ENCODE measurements around the gene USP32.

Gene USP32

GRCh38 chr17:60392845-60393702 lies 1.1 kb upstream of the USP32 start:
- TF ChIP-seq CTCF (IDR thresholded peaks at IDR 0.05; ENCODE audit: extremely low read depth, insufficient read depth, missing control alignments): no peak
- peak; percentile 31 for DNase-seq (ENCODE audit: low spot score)
- in situ Hi-C loops (cut with MboI; ENCODE audit: low pct_unique_long_range_greater_than_20kb, low sequenced_read_pairs, unreplicated experiment): no loop called here

- in situ Hi-C loops (cut with MboI; ENCODE audit: low pct_unique_long_range_greater_than_20kb, low sequenced_read_pairs, unreplicated experiment): no loop called here
- DNase-seq (ENCODE audit: low spot score): no peak
- TF ChIP-seq CTCF (IDR thresholded peaks at IDR 0.05; ENCODE audit: extremely low read depth, insufficient read depth, missing control alignments): no peak
Observed at GRCh38 chr17:60391471-60392041, 377 bp downstream of the USP32 start.

- TF ChIP-seq CTCF (IDR thresholded peaks at IDR 0.05; ENCODE audit: extremely low read depth, insufficient read depth, missing control alignments): no peak
- peak; percentile 24 for DNase-seq (ENCODE audit: low spot score)
- in situ Hi-C loops (cut with MboI; ENCODE audit: low pct_unique_long_range_greater_than_20kb, low sequenced_read_pairs, unreplicated experiment): no loop called here
Observed at GRCh38 chr17:60390925-60391470, 935 bp downstream of the USP32 start.

- no peak for TF ChIP-seq CTCF (IDR thresholded peaks at IDR 0.05; ENCODE audit: extremely low read depth, insufficient read depth, missing control alignments)
- in situ Hi-C loops (cut with MboI; ENCODE audit: low pct_unique_long_range_greater_than_20kb, low sequenced_read_pairs, unreplicated experiment): no loop called here
- DNase-seq (ENCODE audit: low spot score): no peak
Observed at GRCh38 chr17:60390186-60390585, 1.7 kb downstream of the USP32 start.

- no peak for TF ChIP-seq CTCF (IDR thresholded peaks at IDR 0.05; ENCODE audit: extremely low read depth, insufficient read depth, missing control alignments)
- DNase-seq (ENCODE audit: low spot score): no peak
- in situ Hi-C loops (cut with MboI; ENCODE audit: low pct_unique_long_range_greater_than_20kb, low sequenced_read_pairs, unreplicated experiment): no loop called here
Observed at GRCh38 chr17:60388742-60389141, 3.2 kb downstream of the USP32 start.

GRCh38 chr17:60387666-60388065 lies 4.3 kb downstream of the USP32 start:
- in situ Hi-C loops (cut with MboI; ENCODE audit: low pct_unique_long_range_greater_than_20kb, low sequenced_read_pairs, unreplicated experiment): no loop called here
- no peak for DNase-seq (ENCODE audit: low spot score)
- no peak for TF ChIP-seq CTCF (IDR thresholded peaks at IDR 0.05; ENCODE audit: extremely low read depth, insufficient read depth, missing control alignments)

Data from GM13977 (cell line).